HepG2 (cell line): Measurements from ENCODE around the gene MCOLN3.

Experiments used
- ASH2L ChIP-seq: fragments of 300-600, 200-600 bp; sonication (generic); IDR thresholded peaks from 2 replicates; pipeline ENCODE4 v1.7.0; 2017; ENCODE audit warnings: low read depth, mild to moderate bottlenecking, moderate library complexity, mixed read lengths, low read length; ENCODE audit not compliant: insufficient read length
- CEBPB ChIP-seq: IDR thresholded peaks from 2 replicates; pipeline ENCODE4 v1.6.1; 2011; ENCODE audit warnings: low read depth, low read length, improper control_type of control experiment, borderline replicate concordance
- ETV6 ChIP-seq: sonication (generic); formaldehyde crosslinking; conservative IDR thresholded peaks from 2 replicates; pipeline ENCODE4 v1.4.0; 2020; ENCODE audit warnings: missing genetic modification reagents
- FOSL1 ChIP-seq: sonication (generic); formaldehyde crosslinking; IDR thresholded peaks from 2 replicates; pipeline ENCODE4 v1.9.0; 2021; ENCODE audit warnings: missing genetic modification reagents, borderline replicate concordance
- JUN ChIP-seq: sonication (generic); formaldehyde crosslinking; IDR thresholded peaks from 2 replicates; pipeline ENCODE4 v1.4.0; 2020; ENCODE audit warnings: mild to moderate bottlenecking, missing genetic modification reagents
- POLR2A ChIP-seq, 2 experiments: IDR thresholded peaks; 2 replicates each; pipeline ENCODE4 v1.6.1; 2011; ENCODE audit warnings: low read depth in 2 of 2, low read length in 2 of 2, mild to moderate bottlenecking in 1 of 2, moderate library complexity in 1 of 2; ENCODE audit not compliant: insufficient read depth in 1 of 2
- RFX5 ChIP-seq: IDR thresholded peaks from 2 replicates; pipeline ENCODE4 v1.6.1; 2011; ENCODE audit warnings: low read depth, low read length, improper control_type of control experiment
- ZNF75D ChIP-seq: sonication (generic); formaldehyde crosslinking; IDR thresholded peaks from 2 replicates; pipeline ENCODE4 v1.8.1; 2023; ENCODE audit warnings: missing genetic modification reagents, mild to moderate bottlenecking, borderline replicate concordance
- TF ChIP-seq, protein P1 (sequence below): sonication (generic); formaldehyde crosslinking; IDR thresholded peaks from 2 replicates; pipeline ENCODE4 v1.5.0; 2020; ENCODE audit warnings: mild to moderate bottlenecking, missing genetic modification reagents, moderate library complexity

DNA sequence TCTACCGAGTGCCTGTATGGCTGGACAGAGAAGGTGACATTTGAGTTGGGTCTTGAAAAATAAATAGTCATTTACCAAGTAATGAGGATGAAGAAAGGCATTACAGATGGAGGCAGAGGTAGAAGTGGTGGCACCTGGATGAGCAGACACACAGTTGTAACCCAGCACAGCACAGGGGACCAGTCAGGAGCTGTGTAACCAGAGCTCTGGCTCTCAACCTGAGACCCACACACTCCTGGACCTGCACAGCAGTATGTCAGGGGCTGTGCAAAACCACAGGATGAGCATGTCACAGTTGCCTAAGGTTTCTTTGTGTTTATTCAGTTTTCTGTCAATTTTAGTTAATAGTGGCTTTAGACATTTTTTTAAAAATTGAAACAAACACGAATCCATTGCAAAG lies 11.3 kb upstream of the MCOLN3 start:
- TF ChIP-seq ZNF75D (no peak), CEBPB (no peak), RFX5 (no peak), ETV6 (CRISPR knock-in tag) (no peak), JUN (CRISPR knock-in tag) (no peak), ASH2L (no peak), POLR2A (IDR thresholded peaks at IDR 0.05; ENCODE audit: insufficient read depth in 1 of 2, low read depth in 2 of 2, low read length in 2 of 2) (no peak), FOSL1 (no peak)
- TF ChIP-seq, protein P1, sequence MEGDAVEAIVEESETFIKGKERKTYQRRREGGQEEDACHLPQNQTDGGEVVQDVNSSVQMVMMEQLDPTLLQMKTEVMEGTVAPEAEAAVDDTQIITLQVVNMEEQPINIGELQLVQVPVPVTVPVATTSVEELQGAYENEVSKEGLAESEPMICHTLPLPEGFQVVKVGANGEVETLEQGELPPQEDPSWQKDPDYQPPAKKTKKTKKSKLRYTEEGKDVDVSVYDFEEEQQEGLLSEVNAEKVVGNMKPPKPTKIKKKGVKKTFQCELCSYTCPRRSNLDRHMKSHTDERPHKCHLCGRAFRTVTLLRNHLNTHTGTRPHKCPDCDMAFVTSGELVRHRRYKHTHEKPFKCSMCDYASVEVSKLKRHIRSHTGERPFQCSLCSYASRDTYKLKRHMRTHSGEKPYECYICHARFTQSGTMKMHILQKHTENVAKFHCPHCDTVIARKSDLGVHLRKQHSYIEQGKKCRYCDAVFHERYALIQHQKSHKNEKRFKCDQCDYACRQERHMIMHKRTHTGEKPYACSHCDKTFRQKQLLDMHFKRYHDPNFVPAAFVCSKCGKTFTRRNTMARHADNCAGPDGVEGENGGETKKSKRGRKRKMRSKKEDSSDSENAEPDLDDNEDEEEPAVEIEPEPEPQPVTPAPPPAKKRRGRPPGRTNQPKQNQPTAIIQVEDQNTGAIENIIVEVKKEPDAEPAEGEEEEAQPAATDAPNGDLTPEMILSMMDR (CRISPR knock-in tag): no peak
